H9 (cell line): ENCODE results near the gene PELO. TPM values are rescaled to one million over a fixed set of nuclear protein-coding genes. Genes with fewer than 3 reads are reported as not detected.

Experiments used
- DNase-seq: peaks from one replicate; pipeline ENCODE4 v3.0.0-alpha.2; 2017
- H2AFZ ChIP-seq: one replicate; pipeline ENCODE4 v1.6.1; 2013; ENCODE audit warnings: mild to moderate bottlenecking, low read length, control low read depth, moderate library complexity
- H2AK5ac ChIP-seq: 2 replicates; pipeline ENCODE4 v1.6.1; 2013; ENCODE audit warnings: low read length, control low read depth, mixed read lengths; ENCODE audit not compliant: insufficient read length
- H2BK120ac ChIP-seq: one replicate; pipeline ENCODE4 v1.6.1; 2013; ENCODE audit warnings: low read depth, mild to moderate bottlenecking, low read length, control low read depth, inconsistent platforms; ENCODE audit not compliant: poor library complexity, severe bottlenecking
- H2BK12ac ChIP-seq: 2 replicates; pipeline ENCODE4 v1.6.1; 2013; ENCODE audit warnings: low read length, control low read depth, mixed read lengths, low read depth; ENCODE audit not compliant: insufficient read length
- H2BK15ac ChIP-seq: 2 replicates; pipeline ENCODE4 v1.6.1; 2013; ENCODE audit warnings: low read depth, low read length, control low read depth
- H2BK20ac ChIP-seq: one replicate; pipeline ENCODE4 v1.6.1; 2013; ENCODE audit warnings: low read depth, mild to moderate bottlenecking, low read length, control low read depth, inconsistent platforms; ENCODE audit not compliant: poor library complexity, severe bottlenecking
- H2BK5ac ChIP-seq: 2 replicates; pipeline ENCODE4 v1.6.1; 2013; ENCODE audit warnings: low read length, control low read depth, mixed read lengths; ENCODE audit not compliant: insufficient read length
- H3K14ac ChIP-seq: 2 replicates; pipeline ENCODE4 v1.6.1; 2013; ENCODE audit warnings: low read length, control low read depth; ENCODE audit not compliant: insufficient read depth
- H3K18ac ChIP-seq: 2 replicates; pipeline ENCODE4 v1.6.1; 2013; ENCODE audit warnings: low read depth, mild to moderate bottlenecking, mixed read lengths, low read length, control low read depth; ENCODE audit not compliant: insufficient read length
- H3K23ac ChIP-seq: 2 replicates; pipeline ENCODE4 v1.6.1; 2013; ENCODE audit warnings: low read length, control low read depth, mixed read lengths, low read depth; ENCODE audit not compliant: insufficient read length
- H3K23me2 ChIP-seq: 2 replicates; pipeline ENCODE4 v1.6.1; 2013; ENCODE audit warnings: low read depth, mild to moderate bottlenecking, mixed read lengths, low read length, control low read depth; ENCODE audit not compliant: insufficient read length, poor library complexity, severe bottlenecking
- H3K27ac ChIP-seq: 2 replicates; pipeline ENCODE4 v1.5.1; 2013; ENCODE audit warnings: low read length, control low read depth, mixed read lengths, low read depth; ENCODE audit not compliant: insufficient read length
- H3K27me3 ChIP-seq: 2 replicates; pipeline ENCODE4 v1.6.1; 2013; ENCODE audit warnings: low read length, control low read depth, inconsistent platforms; ENCODE audit not compliant: insufficient read depth
- H3K4ac ChIP-seq: 2 replicates; pipeline ENCODE4 v1.6.1; 2013; ENCODE audit warnings: low read depth, mild to moderate bottlenecking, control low read depth, inconsistent platforms, low read length, moderate library complexity
- H3K4me1 ChIP-seq: 2 replicates; pipeline ENCODE4 v1.6.1; 2013; ENCODE audit warnings: low read length, control low read depth, inconsistent platforms; ENCODE audit not compliant: insufficient read depth
- H3K4me2 ChIP-seq: 2 replicates; pipeline ENCODE4 v1.6.1; 2013; ENCODE audit warnings: low read length, control low read depth, mixed read lengths; ENCODE audit not compliant: insufficient read length, insufficient read depth
- H3K56ac ChIP-seq: 2 replicates; pipeline ENCODE4 v1.6.1; 2013; ENCODE audit warnings: low read depth, mild to moderate bottlenecking, mixed read lengths, low read length, control low read depth; ENCODE audit not compliant: insufficient read length
- H3K79me1 ChIP-seq: 2 replicates; pipeline ENCODE4 v1.6.1; 2013; ENCODE audit warnings: low read depth, mild to moderate bottlenecking, moderate library complexity, low read length, control low read depth, inconsistent platforms; ENCODE audit not compliant: insufficient read depth, poor library complexity, severe bottlenecking
- H3K79me2 ChIP-seq: 2 replicates; pipeline ENCODE4 v1.6.1; 2013; ENCODE audit warnings: low read length, control low read depth, inconsistent platforms; ENCODE audit not compliant: insufficient read depth
- H3K9ac ChIP-seq: 2 replicates; pipeline ENCODE4 v1.6.1; 2013; ENCODE audit warnings: low read length, control low read depth, mixed read lengths; ENCODE audit not compliant: insufficient read length; ENCODE audit errors: extremely low read depth
- H3K9me3 ChIP-seq: one replicate; pipeline ENCODE4 v1.6.1; 2013; ENCODE audit warnings: low read depth, low read length, inconsistent platforms; ENCODE audit not compliant: control insufficient read depth
- H3T11ph ChIP-seq: one replicate; pipeline ENCODE4 v1.6.1; 2013; ENCODE audit warnings: mild to moderate bottlenecking, low read length, control low read depth, inconsistent platforms
- H4K20me1 ChIP-seq: one replicate; pipeline ENCODE4 v1.6.1; 2013; ENCODE audit not compliant: control insufficient read depth, insufficient read length, insufficient read depth
- H4K5ac ChIP-seq: 2 replicates; pipeline ENCODE4 v1.6.1; 2013; ENCODE audit warnings: low read depth, mild to moderate bottlenecking, mixed read lengths, low read length, control low read depth; ENCODE audit not compliant: insufficient read length
- H4K8ac ChIP-seq: replicated peaks from 2 replicates; pipeline ENCODE4 v1.6.1; 2013; ENCODE audit warnings: low read length, control low read depth, mixed read lengths, low read depth; ENCODE audit not compliant: insufficient read length
- H4K91ac ChIP-seq: 2 replicates; pipeline ENCODE4 v1.6.1; 2013; ENCODE audit warnings: low read depth, mild to moderate bottlenecking, moderate library complexity, mixed read lengths, low read length, control low read depth; ENCODE audit not compliant: insufficient read length
- H3K27ac Mint-ChIP-seq, 3 experiments: 2 replicates in 2 of 3; 3 replicates in 1 of 3; pipeline ENCODE4 v1.8.0; 2020 to 2021; ENCODE audit warnings: mixed read lengths in 3 of 3, mild to moderate bottlenecking in 1 of 3, moderate library complexity in 1 of 3
- H3K27me3 Mint-ChIP-seq: 2 replicates; pipeline ENCODE4 v1.8.0; 2021; ENCODE audit warnings: low read depth, mild to moderate bottlenecking, moderate library complexity, mixed read lengths
- H3K36me3 Mint-ChIP-seq, 3 experiments: 2 replicates in 2 of 3; 3 replicates in 1 of 3; pipeline ENCODE4 v1.8.0; 2020 to 2021; ENCODE audit warnings: low read depth in 3 of 3, mixed read lengths in 3 of 3; ENCODE audit not compliant: insufficient read depth in 1 of 3
- H3K4me1 Mint-ChIP-seq, 2 experiments: 2 replicates each; pipeline ENCODE4 v1.8.0; 2020; ENCODE audit warnings: mixed read lengths in 2 of 2
- H3K4me3 Mint-ChIP-seq, 2 experiments: 2 replicates in 1 of 2; 3 replicates in 1 of 2; pipeline ENCODE4 v1.8.0; 2020 to 2021; ENCODE audit warnings: mild to moderate bottlenecking in 2 of 2, mixed read lengths in 2 of 2, moderate library complexity in 1 of 2
- H3K9me3 Mint-ChIP-seq, 2 experiments: 2 replicates in 1 of 2; 3 replicates in 1 of 2; pipeline ENCODE4 v1.8.0; 2020; ENCODE audit warnings: mild to moderate bottlenecking in 2 of 2, mixed read lengths in 2 of 2, moderate library complexity in 1 of 2
- CTCF ChIP-seq: fragments of 200-600 bp; sonication (generic); conservative IDR thresholded peaks from 3 replicates; pipeline ENCODE4 v1.8.0; 2021; ENCODE audit warnings: antibody characterized with exemption, mild to moderate bottlenecking
- total RNA-seq: library from RNA; stranded (reverse); gene quantifications from 2 replicates; pipeline ENCODE4 v1.2.1, GENCODE V29; 2021

The PELO gene
- total RNA-seq, 1 experiment from 2014 or later: 20.3 TPM

- Histone ChIP-seq H2BK15ac (no peak overlapping the region), H3K27ac (no peak overlapping the region), H3K79me2 (no peaks in the 10 kb centered on the region), H4K5ac (no peak overlapping the region), H2AK5ac (no peak overlapping the region), H3K4me1 (no peaks in the 10 kb centered on the region), H3T11ph (no peak overlapping the region), H4K8ac (no peak overlapping the region), H2BK20ac (no peak overlapping the region), H2BK5ac (no peak overlapping the region), H3K4me2 (no peak overlapping the region), H3K56ac (no peak overlapping the region), H2BK120ac (no peak overlapping the region), H4K91ac (no peak overlapping the region), H3K4ac (no peak overlapping the region), H3K23me2 (no peaks in the 10 kb centered on the region), H3K79me1 (no peaks in the 10 kb centered on the region), H3K9ac (no peak overlapping the region), H3K23ac (no peak overlapping the region), H3K9me3 (no peaks in the 10 kb centered on the region), H3K14ac (no peak overlapping the region), H2AFZ (no peak overlapping the region), H3K27me3 (no peaks in the 10 kb centered on the region), H2BK12ac (no peak overlapping the region), H4K20me1 (no peaks in the 10 kb centered on the region), H3K18ac (no peak overlapping the region)
- no peaks in the 10 kb centered on the region for H3K4me1 Mint-ChIP-seq
- DNase-seq: no peak
- TF ChIP-seq CTCF: no peak
- H3K4me3 Mint-ChIP-seq: no peak overlapping the region
- H3K36me3 Mint-ChIP-seq: peaks cover 0 to 9% (median 1%) of the 10 kb centered on the region in 3 experiments; a peak in 2 of 7 replicates
- peaks cover 6 to 8% of the 10 kb centered on the region in 2 experiments; a peak in 3 of 5 replicates for H3K9me3 Mint-ChIP-seq
- no peak overlapping the region for H3K27ac Mint-ChIP-seq
- no peaks in the 10 kb centered on the region for H3K27me3 Mint-ChIP-seq
Observed at GRCh38 chr5:52829664-52830063, 41.9 kb downstream of the PELO start.
